ENCODE results near the gene PDE1C. TPM values are rescaled to one million over a fixed set of nuclear protein-coding genes. Genes with fewer than 3 reads are reported as not detected.
A peak's percentile ranks its signal among the peaks of the same experiment; 100 is the strongest.

Gene PDE1C
- total and polyA plus RNA-seq, 3 donors from 2014 or later, result 7.6 to 9.5 (median 9.5) TPM

DNA sequence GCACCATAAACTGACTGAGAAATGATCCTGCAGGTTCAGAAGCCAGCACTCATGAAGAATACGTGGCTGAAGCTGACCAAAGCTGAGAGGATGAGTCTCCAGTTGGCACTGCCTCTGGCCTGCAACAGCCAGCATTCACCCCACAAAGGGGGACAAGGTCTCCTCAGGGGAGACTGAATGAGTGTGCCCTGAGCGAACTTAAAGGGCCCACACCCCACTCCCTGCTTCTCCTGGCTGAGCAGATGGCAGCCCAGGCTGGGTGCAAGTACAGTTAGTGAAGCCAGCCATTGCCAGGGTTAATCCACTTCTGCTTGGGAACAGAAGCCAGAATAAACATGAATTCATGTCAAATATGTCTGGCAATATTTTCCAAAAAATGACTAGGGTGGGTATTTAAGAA, 285.1 kb downstream of the PDE1C start:
- no peak for DNase-seq
- H3K27ac ChIP-seq, result no peak overlapping the region
- H3K9me3 ChIP-seq, result no peaks in the 10 kb centered on the region
- no peaks in the 10 kb centered on the region for H3K27me3 ChIP-seq
- no peaks in the 10 kb centered on the region for H3K4me1 ChIP-seq
- H3K36me3 ChIP-seq (ENCODE audit: low read depth, missing control alignments), result no peaks in the 10 kb centered on the region
- TF ChIP-seq, protein P1, sequence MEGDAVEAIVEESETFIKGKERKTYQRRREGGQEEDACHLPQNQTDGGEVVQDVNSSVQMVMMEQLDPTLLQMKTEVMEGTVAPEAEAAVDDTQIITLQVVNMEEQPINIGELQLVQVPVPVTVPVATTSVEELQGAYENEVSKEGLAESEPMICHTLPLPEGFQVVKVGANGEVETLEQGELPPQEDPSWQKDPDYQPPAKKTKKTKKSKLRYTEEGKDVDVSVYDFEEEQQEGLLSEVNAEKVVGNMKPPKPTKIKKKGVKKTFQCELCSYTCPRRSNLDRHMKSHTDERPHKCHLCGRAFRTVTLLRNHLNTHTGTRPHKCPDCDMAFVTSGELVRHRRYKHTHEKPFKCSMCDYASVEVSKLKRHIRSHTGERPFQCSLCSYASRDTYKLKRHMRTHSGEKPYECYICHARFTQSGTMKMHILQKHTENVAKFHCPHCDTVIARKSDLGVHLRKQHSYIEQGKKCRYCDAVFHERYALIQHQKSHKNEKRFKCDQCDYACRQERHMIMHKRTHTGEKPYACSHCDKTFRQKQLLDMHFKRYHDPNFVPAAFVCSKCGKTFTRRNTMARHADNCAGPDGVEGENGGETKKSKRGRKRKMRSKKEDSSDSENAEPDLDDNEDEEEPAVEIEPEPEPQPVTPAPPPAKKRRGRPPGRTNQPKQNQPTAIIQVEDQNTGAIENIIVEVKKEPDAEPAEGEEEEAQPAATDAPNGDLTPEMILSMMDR (IDR thresholded peaks at IDR 0.05), result no peak
- no peak for TF ChIP-seq POLR2A (IDR thresholded peaks at IDR 0.05)
- intact Hi-C loops (cut with DNase I; ENCODE audit: low total_unique reads), result no loop called here
- no peak overlapping the region for H3K4me3 ChIP-seq
- 71 to 72% methylated on average over 1 to 2 of the region's 2 CpGs for WGBS, 2 donors

DNA sequence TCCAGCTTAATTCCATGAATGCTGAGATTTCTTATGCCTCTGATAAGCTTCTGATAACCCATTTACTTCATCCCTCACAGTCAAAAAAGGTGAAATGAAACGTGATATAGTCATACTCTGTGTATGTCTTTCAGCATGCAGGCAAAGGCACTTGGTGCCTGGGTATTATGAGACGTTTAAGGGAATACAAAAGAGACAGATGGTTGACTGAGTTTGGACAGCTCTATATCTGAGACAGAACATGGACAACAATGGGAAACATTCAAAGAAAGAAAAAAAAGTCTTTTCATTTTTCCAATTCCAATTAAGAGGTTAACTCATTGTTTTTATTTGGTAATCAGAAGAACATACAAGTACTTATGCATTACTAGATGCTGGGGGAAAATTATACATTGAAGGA, 287.0 kb downstream of the PDE1C start:
- Histone ChIP-seq H3K9me3 (no peaks in the 10 kb centered on the region), H3K27ac (no peak overlapping the region), H3K27me3 (no peaks in the 10 kb centered on the region), H3K4me1 (no peaks in the 10 kb centered on the region), H3K36me3 (ENCODE audit: low read depth, missing control alignments) (no peaks in the 10 kb centered on the region), H3K4me3 (no peak overlapping the region)
- DNase-seq, result no peak
- intact Hi-C loops (cut with DNase I; ENCODE audit: low total_unique reads), result no loop called here
- no peak for TF ChIP-seq POLR2A (IDR thresholded peaks at IDR 0.05)
- TF ChIP-seq, protein P1 (IDR thresholded peaks at IDR 0.05), result no peak
- WGBS, 2 donors, result 58 to 72% methylated on average over 2 of the region's 2 CpGs

DNA sequence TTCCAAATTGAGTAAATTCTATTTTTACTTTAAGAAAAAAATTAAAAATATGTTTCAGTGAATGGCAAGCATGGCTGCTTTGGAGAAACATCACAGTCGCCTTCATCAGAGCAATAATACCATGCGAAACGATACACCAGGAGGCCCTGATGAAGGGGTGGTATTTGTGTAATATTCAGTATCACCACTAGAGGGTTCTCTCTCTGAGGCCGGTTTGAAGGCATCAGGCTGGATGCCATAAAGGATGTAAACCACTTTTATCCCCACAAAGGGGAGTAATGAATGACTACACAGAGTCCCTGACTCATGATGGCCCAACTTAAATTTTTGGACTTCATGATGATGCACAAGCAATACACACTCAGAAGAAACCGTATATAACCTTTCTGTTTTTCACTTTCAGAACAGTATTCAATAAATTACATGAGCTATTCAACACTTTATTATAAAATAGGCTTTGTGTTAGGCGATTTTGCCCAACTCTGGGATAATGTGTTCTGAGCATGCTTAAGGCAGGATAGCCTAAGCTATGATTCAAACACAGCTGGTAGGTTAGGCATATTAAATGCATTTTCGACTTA, 287.7 kb downstream of the PDE1C start:
- TF ChIP-seq POLR2A (IDR thresholded peaks at IDR 0.05), result no peak
- TF ChIP-seq, protein P1 (IDR thresholded peaks at IDR 0.05), result peak; percentile 47 to 70 (median 63)
- Histone ChIP-seq H3K36me3 (ENCODE audit: low read depth, missing control alignments) (no peaks in the 10 kb centered on the region), H3K9me3 (no peaks in the 10 kb centered on the region), H3K27ac (no peak overlapping the region), H3K4me1 (no peaks in the 10 kb centered on the region), H3K27me3 (no peaks in the 10 kb centered on the region), H3K4me3 (no peak overlapping the region)
- DNase-seq, result peak; percentile 28
- 35 to 40% methylated on average over 7 of the region's 7 CpGs for WGBS, 2 donors
- intact Hi-C loops (cut with DNase I; ENCODE audit: low total_unique reads), result no loop called here

DNA sequence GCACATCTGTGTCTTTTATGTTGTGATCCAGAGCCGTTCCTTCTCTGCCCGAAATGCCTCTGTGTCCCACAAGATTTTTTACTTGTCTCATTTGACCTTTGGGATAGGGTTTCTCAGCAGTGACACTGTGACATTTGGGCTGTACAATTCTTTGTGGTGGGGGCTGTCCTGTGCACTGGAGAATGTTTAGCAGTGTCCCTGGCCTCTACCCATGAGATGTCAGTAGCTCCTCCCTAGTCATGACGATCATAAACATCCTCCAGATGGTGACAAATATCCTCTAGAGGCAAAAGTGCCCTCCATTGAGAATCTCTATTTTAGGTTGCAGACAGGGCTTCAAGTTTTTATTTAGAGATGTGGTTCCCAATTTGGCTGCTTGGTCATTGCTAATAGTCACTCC, 291.9 kb downstream of the PDE1C start:
- DNase-seq, result no peak
- no peaks in the 10 kb centered on the region for H3K36me3 ChIP-seq (ENCODE audit: low read depth, missing control alignments)
- no peak for TF ChIP-seq POLR2A (IDR thresholded peaks at IDR 0.05)
- TF ChIP-seq, protein P1 (IDR thresholded peaks at IDR 0.05), result no peak
- H3K9me3 ChIP-seq, result no peaks in the 10 kb centered on the region
- no peak overlapping the region for H3K27ac ChIP-seq
- intact Hi-C loops (cut with DNase I; ENCODE audit: low total_unique reads), result no loop called here
- H3K4me1 ChIP-seq, result no peaks in the 10 kb centered on the region
- no peaks in the 10 kb centered on the region for H3K27me3 ChIP-seq
- WGBS, 2 donors, result 71 to 83% methylated on average over 3 of the region's 3 CpGs
- H3K4me3 ChIP-seq, result no peak overlapping the region

DNA sequence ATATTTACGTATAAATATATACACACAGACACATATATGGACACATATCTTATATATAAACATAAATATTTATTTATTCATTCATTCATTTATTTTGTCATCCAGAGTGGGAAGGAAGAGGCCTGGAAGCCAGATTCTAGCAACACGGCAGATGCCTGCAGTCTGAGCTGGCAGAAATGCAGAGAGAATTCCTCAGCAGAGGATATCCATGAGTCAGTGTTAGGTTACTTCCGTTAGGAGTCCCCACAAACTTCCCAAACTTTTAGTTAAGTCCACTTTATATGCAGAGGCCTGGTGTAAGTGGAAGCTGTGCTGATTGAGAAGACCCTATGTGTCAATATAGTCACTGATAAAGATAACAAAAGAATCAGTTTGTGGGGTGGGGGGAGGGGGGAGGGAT, 293.6 kb downstream of the PDE1C start:
- 71 to 80% methylated on average over 3 of the region's 3 CpGs for WGBS, 2 donors
- Histone ChIP-seq H3K9me3 (no peaks in the 10 kb centered on the region), H3K4me1 (no peaks in the 10 kb centered on the region), H3K27ac (no peak overlapping the region), H3K27me3 (no peaks in the 10 kb centered on the region), H3K36me3 (ENCODE audit: low read depth, missing control alignments) (no peaks in the 10 kb centered on the region), H3K4me3 (no peak overlapping the region)
- DNase-seq, result no peak
- intact Hi-C loops (cut with DNase I; ENCODE audit: low total_unique reads), result no loop called here
- TF ChIP-seq, protein P1 (IDR thresholded peaks at IDR 0.05), result no peak
- TF ChIP-seq POLR2A (IDR thresholded peaks at IDR 0.05), result no peak
